Measurements from ENCODE around the gene BTBD9.

DNA sequence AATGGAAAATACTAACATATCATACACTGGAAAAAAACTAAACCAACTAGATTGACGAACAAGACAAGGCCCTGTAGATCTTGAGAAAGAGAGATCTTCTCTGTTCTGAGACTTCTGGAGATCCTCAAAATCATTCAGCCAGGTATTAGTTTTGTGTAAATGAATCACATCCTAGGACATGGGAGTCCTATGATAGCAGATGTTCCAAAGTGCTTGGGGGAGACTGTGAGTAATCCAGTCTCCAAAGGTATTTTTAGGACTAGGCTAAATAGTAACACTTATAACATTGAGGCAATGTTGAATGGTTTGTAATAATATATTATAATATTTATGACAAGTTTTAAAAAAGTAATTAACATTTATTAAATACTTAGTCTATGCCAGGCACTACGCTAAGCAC is 275.0 kb downstream of the BTBD9 start:
- TF ChIP-seq, protein P1, sequence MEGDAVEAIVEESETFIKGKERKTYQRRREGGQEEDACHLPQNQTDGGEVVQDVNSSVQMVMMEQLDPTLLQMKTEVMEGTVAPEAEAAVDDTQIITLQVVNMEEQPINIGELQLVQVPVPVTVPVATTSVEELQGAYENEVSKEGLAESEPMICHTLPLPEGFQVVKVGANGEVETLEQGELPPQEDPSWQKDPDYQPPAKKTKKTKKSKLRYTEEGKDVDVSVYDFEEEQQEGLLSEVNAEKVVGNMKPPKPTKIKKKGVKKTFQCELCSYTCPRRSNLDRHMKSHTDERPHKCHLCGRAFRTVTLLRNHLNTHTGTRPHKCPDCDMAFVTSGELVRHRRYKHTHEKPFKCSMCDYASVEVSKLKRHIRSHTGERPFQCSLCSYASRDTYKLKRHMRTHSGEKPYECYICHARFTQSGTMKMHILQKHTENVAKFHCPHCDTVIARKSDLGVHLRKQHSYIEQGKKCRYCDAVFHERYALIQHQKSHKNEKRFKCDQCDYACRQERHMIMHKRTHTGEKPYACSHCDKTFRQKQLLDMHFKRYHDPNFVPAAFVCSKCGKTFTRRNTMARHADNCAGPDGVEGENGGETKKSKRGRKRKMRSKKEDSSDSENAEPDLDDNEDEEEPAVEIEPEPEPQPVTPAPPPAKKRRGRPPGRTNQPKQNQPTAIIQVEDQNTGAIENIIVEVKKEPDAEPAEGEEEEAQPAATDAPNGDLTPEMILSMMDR (IDR thresholded peaks at IDR 0.05) = no peak
- no peak for TF ChIP-seq POLR2A (IDR thresholded peaks at IDR 0.05)
